Lower leg skin (tissue), 3 donors: ENCODE results near the gene NPAS3.

Experiments used
- CTCF ChIP-seq, 3 donors: fragments of 450-650 bp; IDR thresholded peaks; one replicate each; pipeline ENCODE4 v1.5.1; 2016; ENCODE audit warnings: antibody characterized with exemption in 3 of 3, mild to moderate bottlenecking in 3 of 3, moderate library complexity in 2 of 3
- POLR2A ChIP-seq, 2 donors: fragments of 450-650 bp; IDR thresholded peaks; one replicate each; pipeline ENCODE4 v1.6.1; 2016 to 2017; ENCODE audit warnings: antibody characterized with exemption in 2 of 2, mild to moderate bottlenecking in 1 of 2, moderate library complexity in 1 of 2

GRCh38 chr14:33764876-33765650 lies 826.4 kb downstream of the NPAS3 start:
- no peak for TF ChIP-seq POLR2A (IDR thresholded peaks at IDR 0.05)
- TF ChIP-seq CTCF (IDR thresholded peaks at IDR 0.05) = no peak
